ENCODE data around the gene C4A. TPM values are rescaled to one million over a fixed set of nuclear protein-coding genes. Genes with fewer than 3 reads are reported as not detected.

Gene C4A
- total RNA-seq, 1 experiment from 2014 or later = 7.0 TPM

DNA sequence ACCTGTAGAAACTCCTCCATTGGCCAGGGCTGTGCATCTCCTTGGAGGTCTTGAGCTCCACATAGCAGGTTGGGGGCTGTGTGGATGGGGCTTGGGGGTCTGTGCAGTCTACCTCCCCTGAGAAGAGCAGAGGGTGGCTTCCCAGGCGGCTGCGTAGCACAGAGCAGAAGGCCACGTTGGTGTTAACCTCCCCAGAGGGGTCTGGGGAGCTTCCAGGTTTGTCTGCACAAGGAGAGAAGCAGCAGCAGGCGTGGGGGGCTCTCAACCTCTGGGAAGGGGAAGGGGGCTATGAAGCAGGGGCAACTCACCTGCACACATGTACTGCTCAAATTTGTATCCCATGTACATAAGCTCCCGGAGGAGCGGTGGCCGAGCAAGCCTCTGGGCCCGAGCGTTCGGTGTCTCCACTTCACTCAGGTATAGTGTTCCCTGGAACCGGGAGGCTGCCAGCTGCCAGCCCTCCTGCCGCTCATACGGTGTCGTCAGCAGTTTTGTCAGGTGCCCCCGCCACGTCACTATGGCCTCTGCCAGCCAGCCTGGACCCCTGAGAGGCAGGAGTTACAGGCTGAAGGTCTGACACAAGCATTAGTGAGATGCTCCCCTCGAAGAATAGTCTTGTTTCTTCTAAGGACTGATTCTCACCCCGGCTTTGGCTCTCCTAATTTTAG lies 11.1 kb upstream of the C4A start:
- H3K4me3 ChIP-seq = peak overlapping the region; percentile 88
- H2AFZ ChIP-seq = no peak overlapping the region
- H3F3A ChIP-seq (ENCODE audit: insufficient read depth, low read depth) = peaks cover 15% of the 10 kb centered on the region
- CTCF ChIA-PET = interaction anchor here (0.7 kb wide), 1 partner anchor 1014 kb away, joined by 3 read pairs; no protein-coding TSS in a partner anchor
- peaks cover 44% of the 10 kb centered on the region for H3K79me2 ChIP-seq (ENCODE audit: low read depth)
- H3K4me1 ChIP-seq (replicated peaks; ENCODE audit: insufficient read depth) = peaks cover 15% of the 10 kb centered on the region
- 0 out of 2 replicates have a peak, but pooled peaks cover 4% of the 10 kb centered on the region for H3K36me3 ChIP-seq (ENCODE audit: low read depth)
- peak overlapping the region; percentile 86 for H3K27ac ChIP-seq
- peak overlapping the region; percentile 92 for H3K4me2 ChIP-seq
- H3K9me3 ChIP-seq (ENCODE audit: insufficient read depth, low read depth) = no peaks in the 10 kb centered on the region
- POLR2A ChIA-PET (ENCODE audit: unreplicated experiment) = interaction anchor here (0.6 kb wide), 2 partner anchors 157 to 225 kb away, joined by 4 to 7 read pairs; partner anchors contain the start of gene ATF6B
- DNase-seq = no peak
- intact Hi-C loops (cut with micrococcal nuclease; ENCODE audit: unreplicated experiment) = no loop called here
- no TSS peak for BruUV-seq (replicated peaks)
- no peak for TF ChIP-seq EZH2 (IDR thresholded peaks at IDR 0.05; ENCODE audit: low read depth)
- TF ChIP-seq, protein P1, sequence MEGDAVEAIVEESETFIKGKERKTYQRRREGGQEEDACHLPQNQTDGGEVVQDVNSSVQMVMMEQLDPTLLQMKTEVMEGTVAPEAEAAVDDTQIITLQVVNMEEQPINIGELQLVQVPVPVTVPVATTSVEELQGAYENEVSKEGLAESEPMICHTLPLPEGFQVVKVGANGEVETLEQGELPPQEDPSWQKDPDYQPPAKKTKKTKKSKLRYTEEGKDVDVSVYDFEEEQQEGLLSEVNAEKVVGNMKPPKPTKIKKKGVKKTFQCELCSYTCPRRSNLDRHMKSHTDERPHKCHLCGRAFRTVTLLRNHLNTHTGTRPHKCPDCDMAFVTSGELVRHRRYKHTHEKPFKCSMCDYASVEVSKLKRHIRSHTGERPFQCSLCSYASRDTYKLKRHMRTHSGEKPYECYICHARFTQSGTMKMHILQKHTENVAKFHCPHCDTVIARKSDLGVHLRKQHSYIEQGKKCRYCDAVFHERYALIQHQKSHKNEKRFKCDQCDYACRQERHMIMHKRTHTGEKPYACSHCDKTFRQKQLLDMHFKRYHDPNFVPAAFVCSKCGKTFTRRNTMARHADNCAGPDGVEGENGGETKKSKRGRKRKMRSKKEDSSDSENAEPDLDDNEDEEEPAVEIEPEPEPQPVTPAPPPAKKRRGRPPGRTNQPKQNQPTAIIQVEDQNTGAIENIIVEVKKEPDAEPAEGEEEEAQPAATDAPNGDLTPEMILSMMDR (conservative IDR thresholded peaks at IDR 0.05) = no peak
- no peaks in the 10 kb centered on the region for H4K20me1 ChIP-seq (ENCODE audit: insufficient read depth)
- H3K27me3 ChIP-seq (ENCODE audit: insufficient read depth, low read depth) = no peaks in the 10 kb centered on the region
- no peaks in the 10 kb centered on the region for H3K9me2 ChIP-seq (ENCODE audit: insufficient read depth)

- H3K9me2 ChIP-seq (ENCODE audit: insufficient read depth) = no peaks in the 10 kb centered on the region
- H3K9me3 ChIP-seq (ENCODE audit: insufficient read depth, low read depth) = no peaks in the 10 kb centered on the region
- no peaks in the 10 kb centered on the region for H3K27me3 ChIP-seq (ENCODE audit: insufficient read depth, low read depth)
- no peak for DNase-seq
- H3K4me1 ChIP-seq (replicated peaks; ENCODE audit: insufficient read depth) = peaks cover 15% of the 10 kb centered on the region
- H3K4me2 ChIP-seq = peak overlapping the region; percentile 92
- H3K27ac ChIP-seq = peak overlapping the region; percentile 86
- ChIA-PET CTCF (no interaction called here), POLR2A (ENCODE audit: unreplicated experiment) (interaction anchor here (0.5 to 1.5 kb wide), 9 partner anchors 19 to 923 kb away, joined by 3 to 8 read pairs (median 6); partner anchors contain the start of gene CFB)
- intact Hi-C loops (cut with micrococcal nuclease; ENCODE audit: unreplicated experiment) = no loop called here
- H3K4me3 ChIP-seq = peak overlapping the region; percentile 88
- peaks cover 44% of the 10 kb centered on the region for H3K79me2 ChIP-seq (ENCODE audit: low read depth)
- BruUV-seq (replicated peaks) = TSS peak; percentile 68
- no peaks in the 10 kb centered on the region for H4K20me1 ChIP-seq (ENCODE audit: insufficient read depth)
- 0 out of 2 replicates have a peak, but pooled peaks cover 4% of the 10 kb centered on the region for H3K36me3 ChIP-seq (ENCODE audit: low read depth)
- peak overlapping the region; percentile 82 for H2AFZ ChIP-seq
- TF ChIP-seq, protein P1 (conservative IDR thresholded peaks at IDR 0.05) = no peak
- TF ChIP-seq EZH2 (IDR thresholded peaks at IDR 0.05; ENCODE audit: low read depth) = no peak
- peaks cover 15% of the 10 kb centered on the region for H3F3A ChIP-seq (ENCODE audit: insufficient read depth, low read depth)
Observed at GRCh38 chr6:31971279-31971992, 10.4 kb upstream of the C4A start.

DNA sequence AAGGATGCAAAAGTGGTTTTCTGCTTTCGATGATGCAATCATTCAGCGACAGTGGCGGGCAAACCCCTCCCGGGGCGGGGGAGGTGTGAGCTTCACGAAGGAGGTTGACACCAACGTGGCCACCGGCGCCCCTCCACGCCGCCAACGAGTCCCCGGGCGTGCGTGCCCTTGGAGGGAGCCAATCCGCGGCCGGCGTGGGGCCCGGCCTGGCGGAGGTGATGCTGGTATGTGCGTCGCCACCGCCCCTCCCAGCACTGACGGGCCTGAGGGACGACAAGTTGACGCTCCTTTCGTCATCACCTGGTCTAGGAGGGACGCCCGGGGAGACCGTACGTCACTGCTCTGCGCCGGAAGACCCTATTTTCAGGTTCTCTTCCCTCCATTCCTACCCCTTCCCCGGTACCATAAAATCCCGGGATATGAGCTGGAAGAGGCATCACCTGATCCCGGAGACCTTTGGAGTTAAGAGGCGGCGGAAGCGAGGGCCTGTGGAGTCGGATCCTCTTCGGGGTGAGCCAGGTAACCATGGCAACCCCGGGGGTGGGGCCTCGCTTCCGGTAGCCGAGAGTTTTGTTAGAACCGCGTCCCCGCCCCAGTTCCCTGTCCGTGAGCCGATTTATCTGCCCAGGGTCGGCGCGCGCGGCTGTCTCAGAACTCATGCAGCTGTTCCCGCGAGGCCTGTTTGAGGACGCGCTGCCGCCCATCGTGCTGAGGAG lies 9.7 kb upstream of the C4A start, which contains the start of gene DXO:
Gene DXO, minus strand, starts transcription at position 146 of the 716 bp plus-strand sequence. CDS start 463 bp downstream, outside the sequence.
- POLR2A ChIA-PET (ENCODE audit: unreplicated experiment) = interaction anchor here (0.6 to 1.5 kb wide), 9 partner anchors 20 to 493 kb away, joined by 3 to 8 read pairs (median 6); partner anchors contain the start of genes CFB and EHMT2

More for the DNA sequence above, 9.7 kb upstream of the C4A start, which contains the start of gene DXO:
- peak; percentile 90 to 95 for DNase-seq
- H3K27ac ChIP-seq = peak within 1 kb of the TSS; percentile 86
- peak within 1 kb of the TSS; percentile 92 for H3K4me2 ChIP-seq
- H3K4me1 ChIP-seq (replicated peaks; ENCODE audit: insufficient read depth) = peaks cover 15% of the 10 kb centered on the region
- H3K27me3 ChIP-seq (ENCODE audit: insufficient read depth, low read depth) = no peaks in the 10 kb centered on the region
- H3K9me3 ChIP-seq (ENCODE audit: insufficient read depth, low read depth) = no peaks in the 10 kb centered on the region
- H2AFZ ChIP-seq = peak within 1 kb of the TSS; percentile 82
- no peaks in the 10 kb centered on the region for H4K20me1 ChIP-seq (ENCODE audit: insufficient read depth)
- intact Hi-C loops (cut with micrococcal nuclease; ENCODE audit: unreplicated experiment) = loop anchor here (1.0 kb wide), 1 partner anchor 13 kb away; the partner anchor contains the start of gene SKIC2
- CTCF ChIA-PET = no interaction called here
- 0 out of 2 replicates have a peak, but pooled peaks cover 4% of the 10 kb centered on the region for H3K36me3 ChIP-seq (ENCODE audit: low read depth)
- TF ChIP-seq EZH2 (IDR thresholded peaks at IDR 0.05; ENCODE audit: low read depth) = no peak
- TF ChIP-seq, protein P1 (conservative IDR thresholded peaks at IDR 0.05) = no peak
- no TSS peak for BruUV-seq (replicated peaks)
- H3F3A ChIP-seq (ENCODE audit: insufficient read depth, low read depth) = peaks cover 15% of the 10 kb centered on the region
- H3K4me3 ChIP-seq = peak within 1 kb of the TSS; percentile 88
- H3K79me2 ChIP-seq (ENCODE audit: low read depth) = peaks cover 44% of the 10 kb centered on the region
- no peaks in the 10 kb centered on the region for H3K9me2 ChIP-seq (ENCODE audit: insufficient read depth)
